IPS DF 4.7 (cell line): Measurements from ENCODE around the gene CLECL1.

Experiments
- DNase-seq: peaks from one replicate; pipeline ENCODE4 v3.0.0-alpha.2; 2013; ENCODE audit warnings: low spot score; ENCODE audit errors: extremely low read depth

Gene CLECL1

GRCh38 chr12:9732921-9733461 is at the start of gene CLECL1:
Gene CLECL1 (minus strand): TSS chr12:9733097.
- no peak for DNase-seq

DNA sequence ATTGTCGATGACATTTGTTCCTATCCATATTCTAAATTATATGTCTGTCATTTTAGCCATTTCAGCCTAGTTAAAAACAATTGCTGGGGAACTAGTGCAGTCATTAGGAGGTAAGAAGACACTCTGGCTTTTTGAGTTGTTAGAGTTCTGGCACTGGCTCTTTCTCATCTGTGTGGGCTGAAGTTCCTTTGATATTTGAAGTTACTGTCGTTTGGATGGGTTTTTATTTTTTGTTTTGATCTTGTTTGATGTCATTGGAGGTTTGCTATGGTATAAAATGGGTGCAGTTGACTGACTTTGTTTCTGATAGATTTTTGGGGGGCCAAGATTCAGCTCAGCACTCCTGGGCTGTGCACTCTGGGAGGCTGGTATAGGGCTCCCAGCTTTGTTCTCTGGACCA is 48.5 kb upstream of the CLECL1 start:
- no peak for DNase-seq

DNA sequence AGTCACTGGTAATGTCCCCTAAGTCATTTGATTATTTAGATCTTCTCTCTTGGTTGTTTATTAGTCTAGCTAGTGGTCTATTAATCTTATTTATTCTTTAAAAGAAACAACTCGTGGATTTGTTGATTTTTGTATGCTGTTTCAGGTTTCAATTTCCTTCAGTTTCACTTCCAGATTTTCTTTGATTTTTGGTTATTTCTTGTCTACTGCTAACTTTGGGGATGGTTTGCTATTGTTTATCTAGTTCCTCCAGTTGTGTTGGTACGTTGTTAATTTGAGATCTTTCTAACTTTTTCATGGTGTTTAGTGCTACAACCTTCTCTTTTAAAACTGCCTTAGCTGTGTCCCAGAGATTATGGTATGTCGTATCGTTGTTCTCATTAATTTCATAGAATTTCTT is 46.3 kb upstream of the CLECL1 start:
- no peak for DNase-seq

DNA sequence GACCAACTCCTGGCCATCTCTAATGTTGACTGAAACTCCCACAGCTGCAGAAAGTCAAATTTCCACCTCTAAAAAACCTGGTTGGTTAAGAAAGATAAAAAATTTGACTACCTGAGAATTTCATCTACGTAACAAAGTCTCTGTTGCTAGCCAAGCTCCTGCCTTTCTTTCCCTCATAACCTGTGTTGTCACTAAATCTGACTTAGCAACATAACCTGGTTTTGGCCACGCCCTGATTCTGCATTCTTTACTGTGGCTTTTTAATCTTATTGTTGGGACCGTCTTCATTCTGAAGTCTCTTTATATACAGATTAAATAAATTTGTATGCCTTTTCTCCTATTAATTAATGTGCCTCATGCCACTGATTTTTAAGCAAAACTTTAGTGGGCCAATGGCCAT is 43.9 kb upstream of the CLECL1 start:
- no peak for DNase-seq

DNA sequence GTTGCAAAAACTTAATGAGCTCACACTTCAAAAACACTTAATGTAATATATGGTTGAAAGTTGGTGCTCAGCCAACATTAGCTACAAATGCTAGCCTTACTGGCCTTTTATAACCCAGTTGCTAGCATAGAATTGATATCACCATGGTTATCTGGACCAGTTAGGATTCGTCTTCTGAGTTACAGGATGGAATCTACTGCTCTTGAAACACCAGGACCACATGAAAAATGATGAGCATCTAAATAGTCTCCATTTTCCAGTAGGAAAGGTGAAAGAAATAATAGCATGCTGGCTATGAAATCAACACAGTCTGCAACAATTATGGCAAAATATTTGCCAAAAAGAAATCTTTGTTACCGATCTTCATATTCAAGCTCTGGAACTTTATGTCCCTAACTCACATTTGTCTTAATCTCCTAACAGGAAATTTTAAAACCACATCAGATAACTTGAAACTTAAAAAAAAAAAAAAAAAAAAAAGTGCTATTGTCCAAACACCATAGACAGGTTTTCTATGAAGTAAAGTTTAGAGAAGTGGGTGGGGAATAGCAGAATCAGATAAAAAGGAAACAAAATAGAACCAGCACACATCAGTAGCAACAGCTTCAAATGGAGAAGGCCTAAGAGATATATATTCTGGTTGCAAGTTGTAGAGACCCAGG is 40.5 kb upstream of the CLECL1 start:
- no peak for DNase-seq

GRCh38 chr12:9763025-9763424 is 30.1 kb upstream of the CLECL1 start:
- no peak for DNase-seq

GRCh38 chr12:9762369-9762768 is 29.5 kb upstream of the CLECL1 start:
- no peak for DNase-seq

DNA sequence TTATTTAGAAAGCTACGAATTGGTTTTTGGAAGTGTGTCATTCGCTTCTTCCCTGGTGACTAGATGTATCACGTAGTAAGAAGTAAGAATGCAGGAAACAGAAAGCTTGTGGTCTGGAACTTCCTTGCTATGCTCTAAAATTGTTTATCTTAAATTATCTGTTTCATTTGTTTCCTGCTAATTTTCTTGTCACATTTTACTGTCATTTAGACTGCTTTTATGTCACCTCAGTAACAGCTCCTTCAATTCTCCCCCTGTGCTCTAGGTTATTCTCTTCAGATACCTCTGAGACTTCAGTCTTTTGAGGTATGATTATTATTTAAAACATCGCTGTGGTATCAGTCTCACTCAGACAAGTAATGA is 28.5 kb upstream of the CLECL1 start:
- no peak for DNase-seq

GRCh38 chr12:9760699-9761418 is 28.0 kb upstream of the CLECL1 start, which contains the start of gene CD69:
Gene CD69 (minus strand): TSS chr12:9760901. CDS start chr12:9760820, 81 bp downstream.
- DNase-seq: no peak

- DNase-seq: no peak
Measured at GRCh38 chr12:9760120-9760519, 27.2 kb upstream of the CLECL1 start.

DNA sequence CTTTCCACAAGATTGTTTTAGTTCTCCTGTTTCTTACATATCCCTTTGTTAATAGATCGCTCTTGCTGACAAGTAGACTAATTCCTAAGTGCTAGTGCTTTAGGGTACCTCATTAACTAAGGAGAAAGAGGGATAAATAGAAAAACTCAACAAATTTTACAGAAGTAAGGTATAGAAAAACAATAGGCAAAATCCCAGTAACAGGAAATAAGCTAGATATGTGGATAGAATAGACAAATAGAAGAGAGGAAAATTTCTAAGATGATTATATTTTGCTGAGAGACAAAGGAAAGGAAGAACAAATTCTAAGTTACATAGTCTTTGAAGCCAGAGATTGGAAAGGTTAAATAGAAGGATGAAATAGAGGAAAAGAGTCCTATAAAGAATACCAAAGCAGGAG is 26.8 kb upstream of the CLECL1 start:
- DNase-seq: no peak

DNA sequence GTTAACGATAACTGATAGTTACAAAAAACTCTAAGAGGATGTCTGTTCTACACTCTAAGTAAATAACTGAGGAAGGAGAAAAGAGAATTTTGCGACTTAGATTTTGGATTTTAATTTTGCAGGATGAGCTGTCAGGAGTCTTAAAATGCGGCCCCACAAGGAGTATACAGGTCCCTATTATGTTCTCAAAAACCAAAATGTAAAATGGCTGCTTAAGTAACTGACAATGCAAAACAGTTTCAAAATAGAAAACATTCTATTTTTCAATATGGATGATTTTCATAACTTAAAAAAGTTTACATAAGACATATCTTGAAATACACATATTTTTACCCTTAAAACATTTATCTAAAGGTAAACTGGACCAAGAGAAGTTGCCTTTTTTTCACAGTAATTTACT is 25.2 kb upstream of the CLECL1 start:
- DNase-seq: no peak

GRCh38 chr12:9757433-9758025 is 24.6 kb upstream of the CLECL1 start:
- no peak for DNase-seq

DNA sequence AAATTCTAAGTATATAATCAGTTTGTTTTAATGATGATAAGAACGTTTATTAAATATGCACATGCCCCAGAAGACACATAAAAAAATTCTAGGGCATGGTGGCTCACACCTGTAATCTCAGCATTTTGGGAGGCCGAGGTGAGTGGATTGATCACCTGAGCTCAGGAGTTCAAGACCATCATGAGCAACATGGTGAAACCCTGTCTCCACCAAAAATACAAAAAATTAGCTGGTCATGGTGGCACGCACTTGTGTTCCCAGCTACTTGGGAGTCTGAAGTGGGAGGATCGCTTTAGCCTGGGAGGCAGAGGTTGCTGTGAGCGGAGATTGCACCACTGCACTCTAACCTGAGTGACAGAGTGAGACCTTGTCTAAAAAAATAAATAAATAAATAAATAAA is 23.8 kb upstream of the CLECL1 start:
- no peak for DNase-seq

DNA sequence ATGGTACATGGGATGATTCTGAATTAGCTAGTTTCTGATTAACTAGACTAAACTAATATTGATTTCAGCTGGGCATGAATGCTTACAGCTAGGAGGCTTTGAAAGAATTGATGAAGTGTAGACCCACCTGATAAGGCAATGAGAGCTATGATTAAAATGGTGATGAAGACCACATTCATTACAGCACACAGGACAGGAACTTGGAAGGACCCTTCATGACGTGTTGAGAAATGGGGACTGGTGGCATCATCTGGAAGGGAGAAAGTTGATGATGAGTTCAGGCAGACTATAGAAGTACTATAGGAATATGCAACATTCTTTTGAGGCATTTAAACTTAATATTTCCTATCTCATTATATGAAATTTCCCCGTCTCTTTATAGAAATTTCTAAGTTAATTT is 23.3 kb upstream of the CLECL1 start:
- DNase-seq: no peak

DNA sequence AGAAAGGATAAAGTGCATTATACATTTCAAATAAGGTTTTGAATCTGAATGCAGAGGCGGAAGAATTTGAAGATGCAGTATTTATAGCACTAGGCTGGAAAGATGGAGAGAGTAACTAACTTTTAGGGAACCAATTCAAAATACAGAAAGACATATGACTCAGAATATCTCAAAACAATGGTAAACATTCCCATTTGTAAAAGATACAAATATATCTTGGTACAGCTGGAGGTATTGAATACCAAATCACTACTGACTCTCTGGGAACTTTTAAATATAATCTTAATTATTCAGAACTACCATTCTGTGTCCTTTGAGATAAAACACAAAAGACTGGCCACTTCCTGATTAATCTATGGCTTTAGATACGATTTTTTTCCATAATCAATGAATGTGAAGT is 22.7 kb upstream of the CLECL1 start:
- DNase-seq: no peak

DNA sequence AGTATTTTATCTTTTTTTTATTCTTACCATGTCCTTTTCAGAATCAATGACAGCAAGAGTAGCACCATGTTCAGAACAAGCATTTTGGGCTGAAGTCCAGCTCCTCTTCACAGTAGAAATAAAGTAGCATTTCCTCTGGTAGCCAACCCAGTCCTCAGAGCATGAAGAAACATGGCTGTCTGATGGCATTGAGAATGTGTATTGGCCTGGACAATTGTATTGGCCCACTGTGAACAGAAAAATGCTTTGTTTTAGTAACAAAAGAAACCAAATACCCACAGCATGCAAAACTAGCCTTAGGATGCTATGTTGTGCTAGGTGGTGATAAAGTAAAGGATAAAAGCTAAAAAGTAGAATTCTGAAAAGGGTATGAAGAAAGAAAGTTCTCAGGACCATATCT is 22.1 kb upstream of the CLECL1 start:
- DNase-seq: no peak

DNA sequence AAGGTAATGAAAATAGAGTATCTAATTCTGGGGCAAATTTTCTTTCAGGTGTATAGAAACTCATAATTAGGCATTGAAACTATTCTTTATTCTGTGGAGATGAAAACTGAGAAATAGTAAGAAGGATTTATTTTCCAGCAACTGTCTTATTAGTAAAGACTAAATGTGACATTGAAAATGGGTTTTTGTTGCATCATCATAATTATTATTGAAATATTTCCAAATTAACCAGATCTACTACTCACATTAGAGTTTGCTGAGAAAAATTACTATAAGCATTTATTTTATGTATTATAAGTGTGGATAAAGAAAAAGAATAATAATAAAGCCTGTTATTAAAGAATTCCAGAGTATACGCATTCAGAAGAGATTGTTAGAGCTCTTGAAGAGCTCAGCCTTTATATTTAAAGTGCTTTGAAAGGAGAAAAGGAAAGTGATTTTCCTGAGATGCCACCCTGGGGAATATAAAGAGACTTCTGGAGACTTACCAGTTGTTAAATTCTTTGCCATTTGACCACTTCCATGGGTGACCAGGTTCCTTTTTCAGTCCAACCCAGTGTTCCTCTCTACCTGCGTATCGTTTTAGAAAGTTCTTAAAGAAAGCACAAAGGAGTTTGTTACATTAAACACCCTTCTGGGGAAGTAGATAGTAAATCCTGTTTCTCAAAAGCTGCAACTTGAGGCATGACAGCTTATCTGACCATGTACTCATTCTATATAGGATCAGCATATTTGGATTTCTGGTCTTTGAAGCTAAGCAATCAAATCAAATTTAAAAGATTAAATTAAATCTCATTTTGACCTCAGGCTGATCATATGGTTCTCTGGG is 21.4 kb upstream of the CLECL1 start:
- DNase-seq: no peak

- DNase-seq: no peak
Measured at GRCh38 chr12:9753498-9753897, 20.6 kb upstream of the CLECL1 start.

- DNase-seq: no peak
Measured at GRCh38 chr12:9753073-9753472, 20.2 kb upstream of the CLECL1 start.

DNA sequence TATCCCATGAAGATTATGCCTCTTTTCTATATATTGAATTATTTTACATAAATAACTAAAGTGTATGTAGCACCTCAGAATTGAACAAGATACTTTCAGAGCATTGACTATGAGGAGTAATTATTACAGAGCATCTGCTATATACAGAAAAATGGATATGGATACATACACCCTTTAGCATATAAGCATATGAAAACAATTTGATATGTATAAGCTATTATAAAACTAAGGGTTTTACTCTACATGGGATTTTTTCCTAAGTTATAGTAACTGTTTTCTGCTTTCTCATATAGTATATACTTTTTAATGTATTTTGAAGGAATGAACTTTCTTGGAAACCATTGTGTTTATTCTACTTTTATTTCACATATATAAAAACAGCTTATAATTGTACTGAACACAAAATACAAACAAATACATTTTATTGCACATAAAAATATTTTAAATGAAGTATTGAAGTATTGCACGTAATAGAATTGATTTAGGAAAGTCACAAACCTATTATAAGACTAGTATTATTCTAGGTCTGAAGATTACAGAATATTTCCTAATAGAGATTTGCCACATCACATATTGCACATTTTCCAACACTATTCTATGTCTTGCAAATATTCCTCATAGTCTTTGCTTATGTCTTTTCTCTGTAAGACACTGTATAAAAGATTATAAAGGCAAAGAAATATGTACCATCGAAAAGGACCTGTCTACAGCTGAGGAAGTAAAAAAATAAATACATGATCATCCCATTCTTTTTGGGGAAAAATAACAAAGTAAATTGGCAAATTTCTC is 19.4 kb upstream of the CLECL1 start:
- no peak for DNase-seq
